HepG2 (cell line): ENCODE results near the gene PEX11B.
A peak's percentile ranks its signal among the peaks of the same experiment; 100 is the strongest.

Experiments
- ATF2 ChIP-seq: sonication (generic); formaldehyde crosslinking; IDR thresholded peaks from 2 replicates; pipeline ENCODE4 v1.4.0; 2020; ENCODE audit warnings: missing genetic modification reagents
- FOSL2 ChIP-seq: sonication (generic); formaldehyde crosslinking; IDR thresholded peaks from 2 replicates; pipeline ENCODE4 v1.4.0; 2020; ENCODE audit warnings: missing genetic modification reagents
- FOXP1 ChIP-seq, 2 experiments: fragments of 450-650 bp in 1 of 2; IDR thresholded peaks; 2 replicates each; pipeline ENCODE4 v1.6.1; 2017 to 2018; ENCODE audit warnings: antibody characterized with exemption in 1 of 2
- HDAC2 ChIP-seq: sonication (generic); formaldehyde crosslinking; IDR thresholded peaks from 2 replicates; pipeline ENCODE4 v1.4.0; 2020; ENCODE audit warnings: missing genetic modification reagents
- KDM1A ChIP-seq: IDR thresholded peaks from 2 replicates; pipeline ENCODE4 v1.6.1; 2016; ENCODE audit warnings: missing compliant biosample characterization
- MED1 ChIP-seq: sonication (generic); formaldehyde crosslinking; IDR thresholded peaks from 2 replicates; pipeline ENCODE4 v1.4.0; 2020; ENCODE audit warnings: missing genetic modification reagents
- MTF1 ChIP-seq: sonication (generic); formaldehyde crosslinking; IDR thresholded peaks from 2 replicates; pipeline ENCODE4 v1.5.0; 2020; ENCODE audit warnings: missing genetic modification reagents
- NFAT5 ChIP-seq: sonication (generic); formaldehyde crosslinking; IDR thresholded peaks from 2 replicates; pipeline ENCODE4 v1.4.0; 2020; ENCODE audit warnings: missing genetic modification reagents
- NR2C2 ChIP-seq: sonication (generic); formaldehyde crosslinking; IDR thresholded peaks from 2 replicates; pipeline ENCODE4 v1.4.0; 2020; ENCODE audit warnings: missing genetic modification reagents, mild to moderate bottlenecking, moderate library complexity, borderline replicate concordance
- PATZ1 ChIP-seq: sonication (generic); formaldehyde crosslinking; IDR thresholded peaks from 2 replicates; pipeline ENCODE4 v1.4.0; 2020; ENCODE audit warnings: missing genetic modification reagents
- POLR2A ChIP-seq, 2 experiments: IDR thresholded peaks; 2 replicates each; pipeline ENCODE4 v1.6.1; 2011; ENCODE audit warnings: low read depth in 2 of 2, low read length in 2 of 2, mild to moderate bottlenecking in 1 of 2, moderate library complexity in 1 of 2; ENCODE audit not compliant: insufficient read depth in 1 of 2
- TEAD3 ChIP-seq: optimal IDR thresholded peaks from 2 replicates; pipeline ENCODE3; 2016; ENCODE audit warnings: borderline replicate concordance
- ZBTB33 ChIP-seq: sonication (generic); formaldehyde crosslinking; IDR thresholded peaks from 2 replicates; pipeline ENCODE4 v1.4.0; 2020; ENCODE audit warnings: missing genetic modification reagents
- ZNF274 ChIP-seq: sonication (generic); formaldehyde crosslinking; IDR thresholded peaks from 2 replicates; pipeline ENCODE4 v1.5.1; 2020; ENCODE audit warnings: mild to moderate bottlenecking, missing genetic modification reagents

GRCh38 chr1:145964328-145965118 is 46.0 kb upstream of the PEX11B start, which contains the start of the genes ANKRD34A and POLR3GL:
- TF ChIP-seq ATF2 (CRISPR knock-in tag): no peak
- peak; percentile 70; the same call in 1 of the 2 replicates for TF ChIP-seq NR2C2 (CRISPR knock-in tag)
- no peak for TF ChIP-seq NFAT5
- TF ChIP-seq ZBTB33 (CRISPR knock-in tag): no peak
- TF ChIP-seq ZNF274 (CRISPR knock-in tag): no peak
- no peak for TF ChIP-seq KDM1A (CRISPR knock-in tag)
- peak; percentile 36; the same call in 1 of the 2 replicates for TF ChIP-seq PATZ1 (CRISPR knock-in tag)
- TF ChIP-seq FOXP1 (IDR thresholded peaks at IDR 0.05): no peak
- no peak for TF ChIP-seq FOXP1 (CRISPR knock-in tag; IDR thresholded peaks at IDR 0.05)
- no peak; the same call in none of the 2 replicates for TF ChIP-seq HDAC2 (CRISPR knock-in tag)
- peak; percentile 61 for TF ChIP-seq TEAD3 (CRISPR knock-in tag)
- TF ChIP-seq MED1 (CRISPR knock-in tag): peak; percentile 74
- no peak for TF ChIP-seq MTF1 (CRISPR knock-in tag)
- TF ChIP-seq POLR2A (IDR thresholded peaks at IDR 0.05; ENCODE audit: insufficient read depth in 1 of 2, low read depth in 2 of 2, low read length in 2 of 2): peak; percentile 57 to 85
- TF ChIP-seq FOSL2 (CRISPR knock-in tag): 0 out of 2 replicates have a peak, but pooled peaks have one; percentile 18
